GM12878 (cell line): ENCODE measurements around the gene SGF29. TPM values are rescaled to one million over a fixed set of nuclear protein-coding genes. Genes with fewer than 3 reads are reported as not detected.

Source experiments
- ATAC-seq: fragments of 200-7000 bp; cut with Tn5 transposase; 3 replicates; pipeline ENCODE4 v1.9.1; 2020; ENCODE audit warnings: mild to moderate bottlenecking, moderate library complexity
- BruUV-seq: library from RNA; stranded (reverse); fragments of 400-500 nt; replicated peaks from 2 replicates; lab custom pipeline; 2021; lab: Mats Ljungman, UMichigan
- CTCF ChIA-PET: fragments of 300-600 bp; sonication (Branson Sonifier 250); formaldehyde crosslinking; extraction: SDS; loops from one replicate; lab custom pipeline; 2021; ENCODE audit warnings: inconsistent platforms; lab: Yijun Ruan, JAX
- POLR2A ChIA-PET: fragments of 350-600 bp; formaldehyde crosslinking; extraction: SDS; loops from one replicate; lab custom pipeline; 2021; ENCODE audit warnings: inconsistent platforms; lab: Charles Lee
- RAD21 ChIA-PET: fragments of 300-600 bp; sonication (Branson Sonifier 250); formaldehyde crosslinking; loops from one replicate; lab custom pipeline; 2023; ENCODE audit warnings: antibody characterized with exemption; ENCODE audit not compliant: unreplicated experiment; lab: Charles Lee
- SMC1A ChIA-PET: fragments of 300-600 bp; sonication (Branson Sonifier 250); formaldehyde crosslinking; loops from one replicate; lab custom pipeline; 2023; ENCODE audit not compliant: unreplicated experiment, uncharacterized antibody; lab: Charles Lee
- DNase-seq: peaks from one replicate; pipeline ENCODE4 v3.0.0-alpha.2; 2011; ENCODE audit warnings: low read depth, low spot score
- FAIRE-seq: peaks from 3 replicates; lab custom pipeline; 2011; peaks lifted over from hg19 to GRCh38; lab: Jason Lieb, UNC
- H2AFZ ChIP-seq: 2 replicates; pipeline ENCODE4 v1.6.0; 2011; ENCODE audit warnings: low read depth, low read length, control low read depth; ENCODE audit not compliant: control insufficient read depth
- H3K27ac ChIP-seq: 2 replicates; pipeline ENCODE4 v1.5.1; 2011; ENCODE audit warnings: control low read depth; ENCODE audit not compliant: control insufficient read depth, insufficient read depth
- H3K27me3 ChIP-seq, 2 experiments: replicated peaks in 1 of 2; 2 replicates each; pipeline versions ENCODE4 v1.6.0 to v1.6.1; 2011; ENCODE audit warnings: low read length in 1 of 2; ENCODE audit not compliant: control insufficient read depth in 2 of 2, insufficient read depth in 2 of 2
- H3K36me3 ChIP-seq, 2 experiments: 2 replicates each; pipeline ENCODE4 v1.5.1; 2011; ENCODE audit warnings: low read length in 1 of 2; ENCODE audit not compliant: control insufficient read depth in 2 of 2, insufficient read depth in 2 of 2
- H3K4me1 ChIP-seq: 2 replicates; pipeline ENCODE4 v1.6.1; 2011; ENCODE audit warnings: mild to moderate bottlenecking, low read length, moderate library complexity, mixed read lengths; ENCODE audit not compliant: control insufficient read depth, insufficient read depth
- H3K4me2 ChIP-seq: 2 replicates; pipeline ENCODE4 v1.6.0; 2011; ENCODE audit warnings: control low read depth; ENCODE audit not compliant: control insufficient read depth, insufficient read depth
- H3K4me3 ChIP-seq: fragments of 200-600 bp; sonication (generic); 2 replicates; pipeline ENCODE4 v1.5.1; 2016
- H3K79me2 ChIP-seq: 2 replicates; pipeline ENCODE4 v1.6.0; 2011; ENCODE audit warnings: low read length; ENCODE audit not compliant: control insufficient read depth, insufficient read depth
- H3K9ac ChIP-seq: 2 replicates; pipeline ENCODE4 v1.8.0; 2011; ENCODE audit warnings: low read length, control low read depth, mixed read lengths; ENCODE audit not compliant: control insufficient read depth, insufficient read depth
- H3K9me3 ChIP-seq: replicated peaks from 3 replicates; pipeline ENCODE4 v1.5.1; 2011; ENCODE audit warnings: mild to moderate bottlenecking, low read length; ENCODE audit not compliant: control insufficient read depth, insufficient read depth
- H4K20me1 ChIP-seq: 2 replicates; pipeline ENCODE4 v1.6.0; 2011; ENCODE audit not compliant: control insufficient read depth, insufficient read depth
- ASH2L ChIP-seq: fragments of 300-600, 200-600 bp; sonication (generic); IDR thresholded peaks from 2 replicates; pipeline ENCODE4 v1.6.1; 2017; ENCODE audit warnings: low read depth, mild to moderate bottlenecking, borderline replicate concordance
- CREB1 ChIP-seq: IDR thresholded peaks from 2 replicates; pipeline ENCODE4 v1.6.1; 2012; ENCODE audit warnings: low read depth, mild to moderate bottlenecking, inconsistent platforms
- ETV6 ChIP-seq, 2 experiments: fragments of 450-650 bp in 1 of 2; IDR thresholded peaks in 1 of 2; conservative IDR thresholded peaks in 1 of 2; 2 replicates each; pipeline ENCODE4 v1.6.1; 2014; ENCODE audit warnings: antibody characterized with exemption in 1 of 2, borderline replicate concordance in 1 of 2, low read depth in 1 of 2, mild to moderate bottlenecking in 1 of 2, moderate library complexity in 1 of 2
- ZNF207 ChIP-seq: fragments of 450-650 bp; IDR thresholded peaks from 2 replicates; pipeline ENCODE4 v1.6.1; 2014; ENCODE audit warnings: antibody characterized with exemption, mild to moderate bottlenecking, borderline replicate concordance
- WGBS: methylation state at CpG from one replicate; pipeline ENCODE4 v1.1.6; 2016; ENCODE audit warnings: low lambda C conversion rate; ENCODE audit not compliant: insufficient replicate concordance, insufficient coverage; ENCODE audit errors: missing lambda C conversion rate; 5-methylcytosine and 5-hydroxymethylcytosine counted together
- in situ Hi-C: fragments of 300-500 bp; cut with MboI; formaldehyde crosslinking; loops from 9 replicates; pipeline ENCODE4 v1.14.3; 2018; ENCODE audit warnings: mixed read lengths
- intact Hi-C: fragments of 100-400 bp; cut with micrococcal nuclease; formaldehyde crosslinking; loops from one replicate; pipeline ENCODE4 v1.14.2; 2022; ENCODE audit not compliant: unreplicated experiment
- polyA plus RNA-seq, 11 experiments: library from polyadenylated mRNA; depleted of rRNA in 4 of 11; unstranded in 6 of 11; stranded (reverse) in 5 of 11; fragments of >200 nt; fragmentation: Nextera tagmentation in 4 of 11; fragmentation: Illumina TruSeq in 1 of 11; extraction: Ambion mirVana in 4 of 11; extraction: Trizol in 1 of 11; gene quantifications; 1 replicate in 1 of 11; 2 replicates in 10 of 11; pipeline versions ENCODE4 v1.2.1 to v1.2.3, GENCODE V29; 2011 to 2016; ENCODE audit warnings: inconsistent platforms in 2 of 11, missing spikeins in 2 of 11, low read depth in 1 of 11
- total RNA-seq, 4 experiments: library from RNA; depleted of rRNA in 3 of 4; stranded (reverse); fragments of >200 nt in 3 of 4; fragmentation: Illumina TruSeq in 1 of 4; extraction: Trizol in 1 of 4; gene quantifications; 2 replicates each; pipeline versions ENCODE4 v1.2.1 to v1.2.3, GENCODE V29; 2013 to 2021
- TF ChIP-seq, protein P1 (sequence below): IDR thresholded peaks from 2 replicates; pipeline ENCODE4 v1.6.1; 2011; ENCODE audit warnings: borderline replicate concordance, low read depth, mild to moderate bottlenecking, moderate library complexity, low read length; ENCODE audit not compliant: insufficient read depth, poor library complexity, severe bottlenecking

SGF29 gene
- total and polyA plus RNA-seq, 10 of the 15 experiments (the other 5 are each of a cell fraction or from before 2014, with no cell fraction given): 2.2 to 20.1 (median 12.3) TPM

DNA sequence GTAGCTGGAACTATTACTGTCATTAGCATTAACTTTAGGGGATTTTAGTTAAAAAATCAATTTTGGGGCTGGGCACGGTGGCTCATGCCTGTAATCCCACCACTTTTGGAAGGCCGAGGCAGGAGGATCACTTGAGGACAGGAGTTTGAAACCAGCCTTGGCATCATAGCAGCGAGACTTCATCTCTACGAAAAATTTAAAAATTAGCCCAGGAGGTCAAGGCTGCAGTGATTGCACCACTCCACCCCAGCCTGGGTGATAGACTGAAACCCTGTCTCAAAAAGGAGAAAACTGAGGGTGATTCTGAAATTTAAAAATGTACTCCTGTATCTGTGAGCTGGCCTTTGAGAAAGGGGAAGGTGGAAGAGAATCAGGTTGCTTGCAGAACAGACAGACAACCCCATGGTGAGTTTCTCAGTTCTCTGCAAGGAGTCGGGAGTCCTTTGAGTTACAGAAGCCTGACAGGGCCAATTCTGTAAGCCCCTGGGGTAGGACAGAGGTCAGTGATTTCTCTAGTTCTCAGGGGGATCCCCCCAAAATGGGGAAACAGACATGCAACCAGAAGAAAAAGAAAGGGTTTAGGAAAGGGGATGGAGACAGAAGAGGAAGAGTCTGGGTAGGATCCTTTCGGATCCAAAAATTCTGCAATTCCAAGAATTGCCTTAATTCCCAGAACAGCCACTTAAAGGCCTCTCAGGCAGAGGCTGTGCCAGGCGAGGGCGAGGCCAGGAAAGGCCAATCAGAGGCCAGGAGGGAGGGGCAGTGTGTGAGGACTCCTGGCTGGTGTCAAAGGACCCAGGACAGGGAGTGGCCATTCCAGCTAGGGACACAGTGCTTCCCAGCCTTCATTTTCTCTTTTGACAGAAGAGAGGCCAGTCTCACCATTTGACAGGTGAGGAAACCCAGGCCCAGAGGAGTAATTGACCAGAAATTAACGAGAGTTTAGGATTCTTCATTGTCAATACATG lies 21.7 kb upstream of the SGF29 start:
- Histone ChIP-seq H3K4me2 (0 out of 2 replicates have a peak overlapping the region, but pooled peaks have one; percentile 25), H3K36me3 (no peaks in the 10 kb centered on the region), H3K27ac (no peak overlapping the region), H3K27me3 (no peaks in the 10 kb centered on the region; a peak in 1 of 4 replicates), H2AFZ (no peak overlapping the region), H3K9me3 (no peaks in the 10 kb centered on the region), H3K79me2 (no peaks in the 10 kb centered on the region), H3K4me3 (no peak overlapping the region), H3K9ac (no peak overlapping the region), H3K4me1 (peaks cover 8% of the 10 kb centered on the region), H4K20me1 (no peaks in the 10 kb centered on the region)
- ChIA-PET CTCF (no interaction called here), SMC1A (no interaction called here), RAD21 (no interaction called here), POLR2A (interaction anchor here (0.6 kb wide), 1 partner anchor 14 kb away, joined by 5 read pairs; no protein-coding TSS in a partner anchor)
- FAIRE-seq (no peak), DNase-seq (no peak), ATAC-seq (peak; percentile 59)
- intact Hi-C loops: no loop called here
- in situ Hi-C loops: no loop called here
- BruUV-seq: no TSS peak
- WGBS: 57% methylated on average over 9 of the region's 9 CpGs
- TF ChIP-seq, protein P1, sequence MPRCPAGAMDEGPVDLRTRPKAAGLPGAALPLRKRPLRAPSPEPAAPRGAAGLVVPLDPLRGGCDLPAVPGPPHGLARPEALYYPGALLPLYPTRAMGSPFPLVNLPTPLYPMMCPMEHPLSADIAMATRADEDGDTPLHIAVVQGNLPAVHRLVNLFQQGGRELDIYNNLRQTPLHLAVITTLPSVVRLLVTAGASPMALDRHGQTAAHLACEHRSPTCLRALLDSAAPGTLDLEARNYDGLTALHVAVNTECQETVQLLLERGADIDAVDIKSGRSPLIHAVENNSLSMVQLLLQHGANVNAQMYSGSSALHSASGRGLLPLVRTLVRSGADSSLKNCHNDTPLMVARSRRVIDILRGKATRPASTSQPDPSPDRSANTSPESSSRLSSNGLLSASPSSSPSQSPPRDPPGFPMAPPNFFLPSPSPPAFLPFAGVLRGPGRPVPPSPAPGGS: no peak
- TF ChIP-seq ZNF207: no peak
- TF ChIP-seq CREB1: no peak
- TF ChIP-seq ASH2L: no peak
- TF ChIP-seq ETV6 (conservative IDR thresholded peaks at IDR 0.05 in 1 of 2, IDR thresholded peaks at IDR 0.05 in 1 of 2; ENCODE audit: borderline replicate concordance in 1 of 2, low read depth in 1 of 2): no peak
